Inflammatory macrophage treated with lipopolysaccharide for 4 hours (primary cell): ENCODE measurements around the gene MSN.
"Not testable (repeated sequence)": the region's sequence is repeated elsewhere in the genome, so short reads cannot be mapped to it uniquely, and the experiment has no call there.

Experiments used
- DNase-seq: peaks from one replicate; pipeline ENCODE4 v3.0.0-alpha.2; 2020

MSN gene

GRCh38 chrX:65720381-65720964, 53.0 kb downstream of the MSN start:
- peak; percentile 68 for DNase-seq

GRCh38 chrX:65723706-65724105, 56.3 kb downstream of the MSN start:
- peak; percentile 83 for DNase-seq

GRCh38 chrX:65726715-65727114, 59.3 kb downstream of the MSN start:
- no peak for DNase-seq

- DNase-seq: no peak
Measured at GRCh38 chrX:65731684-65732289, 64.3 kb downstream of the MSN start.

GRCh38 chrX:65740909-65741308, 73.5 kb downstream of the MSN start:
- DNase-seq: no peak

GRCh38 chrX:65741823-65742222, 74.4 kb downstream of the MSN start:
- DNase-seq: no peak

GRCh38 chrX:65744965-65745364, 77.5 kb downstream of the MSN start:
- peak; percentile 30 for DNase-seq

GRCh38 chrX:65745427-65745826, 78.0 kb downstream of the MSN start:
- no peak for DNase-seq

- no peak for DNase-seq
Measured at GRCh38 chrX:65745992-65746391, 78.5 kb downstream of the MSN start.

- no peak for DNase-seq
Measured at GRCh38 chrX:65750674-65751469, 83.4 kb downstream of the MSN start.

- DNase-seq: no peak
Measured at GRCh38 chrX:65751519-65751918, 84.1 kb downstream of the MSN start.

- no peak for DNase-seq
Measured at GRCh38 chrX:65752294-65752693, 84.8 kb downstream of the MSN start.

- DNase-seq: no peak
Measured at GRCh38 chrX:65755786-65756185, 88.3 kb downstream of the MSN start.

- no peak for DNase-seq
Measured at GRCh38 chrX:65757943-65758342, 90.5 kb downstream of the MSN start.

GRCh38 chrX:65758505-65758904, 91.1 kb downstream of the MSN start:
- DNase-seq: no peak

GRCh38 chrX:65759525-65759924, 92.1 kb downstream of the MSN start:
- DNase-seq: not testable (repeated sequence)

- no peak for DNase-seq
Measured at GRCh38 chrX:65769564-65770292, 102.3 kb downstream of the MSN start.

- DNase-seq: no peak
Measured at GRCh38 chrX:65772842-65773241, 105.4 kb downstream of the MSN start.

GRCh38 chrX:65781845-65782244, 114.4 kb downstream of the MSN start:
- no peak for DNase-seq

- DNase-seq: no peak
Measured at GRCh38 chrX:65783746-65784145, 116.3 kb downstream of the MSN start.
